ENCODE data around the gene NOLC1.

DNA sequence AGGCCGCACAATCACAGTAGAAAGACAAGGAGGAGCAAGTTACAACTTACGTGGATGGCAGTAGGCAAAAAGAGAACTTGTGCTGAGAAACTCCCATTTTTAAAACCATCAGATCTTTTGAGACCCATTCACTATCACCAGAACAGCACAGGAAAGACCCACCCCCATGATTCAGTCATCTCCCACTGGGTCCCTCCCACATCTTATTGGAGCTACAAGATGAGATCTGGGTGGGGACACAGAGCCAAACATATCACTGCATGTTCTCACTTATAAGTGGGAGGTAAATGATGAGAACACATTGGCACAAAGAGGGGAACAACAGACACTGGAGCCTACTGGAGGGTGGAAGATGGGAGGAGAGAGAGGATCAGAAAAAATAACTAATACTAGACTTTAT is 32.4 kb downstream of the NOLC1 start:
- TF ChIP-seq, protein P1, sequence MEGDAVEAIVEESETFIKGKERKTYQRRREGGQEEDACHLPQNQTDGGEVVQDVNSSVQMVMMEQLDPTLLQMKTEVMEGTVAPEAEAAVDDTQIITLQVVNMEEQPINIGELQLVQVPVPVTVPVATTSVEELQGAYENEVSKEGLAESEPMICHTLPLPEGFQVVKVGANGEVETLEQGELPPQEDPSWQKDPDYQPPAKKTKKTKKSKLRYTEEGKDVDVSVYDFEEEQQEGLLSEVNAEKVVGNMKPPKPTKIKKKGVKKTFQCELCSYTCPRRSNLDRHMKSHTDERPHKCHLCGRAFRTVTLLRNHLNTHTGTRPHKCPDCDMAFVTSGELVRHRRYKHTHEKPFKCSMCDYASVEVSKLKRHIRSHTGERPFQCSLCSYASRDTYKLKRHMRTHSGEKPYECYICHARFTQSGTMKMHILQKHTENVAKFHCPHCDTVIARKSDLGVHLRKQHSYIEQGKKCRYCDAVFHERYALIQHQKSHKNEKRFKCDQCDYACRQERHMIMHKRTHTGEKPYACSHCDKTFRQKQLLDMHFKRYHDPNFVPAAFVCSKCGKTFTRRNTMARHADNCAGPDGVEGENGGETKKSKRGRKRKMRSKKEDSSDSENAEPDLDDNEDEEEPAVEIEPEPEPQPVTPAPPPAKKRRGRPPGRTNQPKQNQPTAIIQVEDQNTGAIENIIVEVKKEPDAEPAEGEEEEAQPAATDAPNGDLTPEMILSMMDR (IDR thresholded peaks at IDR 0.05), result no peak
- TF ChIP-seq EP300 (IDR thresholded peaks at IDR 0.05), result no peak

Data from sigmoid colon (tissue), 4 donors.